ENCODE results near the gene DUSP11.
"Not testable (repeated sequence)": the region's sequence is repeated elsewhere in the genome, so short reads cannot be mapped to it uniquely, and the experiment has no call there.

DNA sequence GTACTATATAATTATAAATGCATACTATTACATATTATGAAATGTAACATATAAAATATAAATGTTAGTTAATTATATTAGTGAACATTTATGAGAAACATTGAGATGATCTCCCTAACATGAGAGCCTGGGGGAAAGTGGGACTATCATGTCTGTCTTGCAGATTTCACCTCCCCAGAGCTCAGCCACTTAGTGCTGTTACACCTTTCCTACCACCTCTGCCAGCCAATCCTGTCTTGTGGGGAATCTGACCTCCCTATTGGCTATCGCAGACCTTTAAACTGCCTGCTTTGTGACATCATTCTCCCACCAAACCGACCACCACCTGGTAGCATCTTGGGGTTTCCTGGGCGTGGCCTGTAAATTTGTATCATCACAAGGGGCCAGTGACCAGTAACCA lies 4.0 kb upstream of the DUSP11 start, which contains the start of gene C2orf78:
- TF ChIP-seq, protein P1, sequence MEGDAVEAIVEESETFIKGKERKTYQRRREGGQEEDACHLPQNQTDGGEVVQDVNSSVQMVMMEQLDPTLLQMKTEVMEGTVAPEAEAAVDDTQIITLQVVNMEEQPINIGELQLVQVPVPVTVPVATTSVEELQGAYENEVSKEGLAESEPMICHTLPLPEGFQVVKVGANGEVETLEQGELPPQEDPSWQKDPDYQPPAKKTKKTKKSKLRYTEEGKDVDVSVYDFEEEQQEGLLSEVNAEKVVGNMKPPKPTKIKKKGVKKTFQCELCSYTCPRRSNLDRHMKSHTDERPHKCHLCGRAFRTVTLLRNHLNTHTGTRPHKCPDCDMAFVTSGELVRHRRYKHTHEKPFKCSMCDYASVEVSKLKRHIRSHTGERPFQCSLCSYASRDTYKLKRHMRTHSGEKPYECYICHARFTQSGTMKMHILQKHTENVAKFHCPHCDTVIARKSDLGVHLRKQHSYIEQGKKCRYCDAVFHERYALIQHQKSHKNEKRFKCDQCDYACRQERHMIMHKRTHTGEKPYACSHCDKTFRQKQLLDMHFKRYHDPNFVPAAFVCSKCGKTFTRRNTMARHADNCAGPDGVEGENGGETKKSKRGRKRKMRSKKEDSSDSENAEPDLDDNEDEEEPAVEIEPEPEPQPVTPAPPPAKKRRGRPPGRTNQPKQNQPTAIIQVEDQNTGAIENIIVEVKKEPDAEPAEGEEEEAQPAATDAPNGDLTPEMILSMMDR (IDR thresholded peaks at IDR 0.05; ENCODE audit: poor library complexity, severe bottlenecking): not testable (repeated sequence)
- TF ChIP-seq EZH2 (IDR thresholded peaks at IDR 0.05; ENCODE audit: borderline replicate concordance, insufficient read depth, low read length, poor library complexity, severe bottlenecking); EP300 (conservative IDR thresholded peaks at IDR 0.05; ENCODE audit: poor library complexity, severe bottlenecking); POLR2AphosphoS5 (IDR thresholded peaks at IDR 0.05); RAD21 (conservative IDR thresholded peaks at IDR 0.05); SMC3 (conservative IDR thresholded peaks at IDR 0.05; ENCODE audit: poor library complexity); TAF1 (IDR thresholded peaks at IDR 0.05; ENCODE audit: low read depth); MXI1 (conservative IDR thresholded peaks at IDR 0.05; ENCODE audit: poor library complexity, severe bottlenecking): not testable (repeated sequence)
- TF ChIP-seq, protein P2, sequence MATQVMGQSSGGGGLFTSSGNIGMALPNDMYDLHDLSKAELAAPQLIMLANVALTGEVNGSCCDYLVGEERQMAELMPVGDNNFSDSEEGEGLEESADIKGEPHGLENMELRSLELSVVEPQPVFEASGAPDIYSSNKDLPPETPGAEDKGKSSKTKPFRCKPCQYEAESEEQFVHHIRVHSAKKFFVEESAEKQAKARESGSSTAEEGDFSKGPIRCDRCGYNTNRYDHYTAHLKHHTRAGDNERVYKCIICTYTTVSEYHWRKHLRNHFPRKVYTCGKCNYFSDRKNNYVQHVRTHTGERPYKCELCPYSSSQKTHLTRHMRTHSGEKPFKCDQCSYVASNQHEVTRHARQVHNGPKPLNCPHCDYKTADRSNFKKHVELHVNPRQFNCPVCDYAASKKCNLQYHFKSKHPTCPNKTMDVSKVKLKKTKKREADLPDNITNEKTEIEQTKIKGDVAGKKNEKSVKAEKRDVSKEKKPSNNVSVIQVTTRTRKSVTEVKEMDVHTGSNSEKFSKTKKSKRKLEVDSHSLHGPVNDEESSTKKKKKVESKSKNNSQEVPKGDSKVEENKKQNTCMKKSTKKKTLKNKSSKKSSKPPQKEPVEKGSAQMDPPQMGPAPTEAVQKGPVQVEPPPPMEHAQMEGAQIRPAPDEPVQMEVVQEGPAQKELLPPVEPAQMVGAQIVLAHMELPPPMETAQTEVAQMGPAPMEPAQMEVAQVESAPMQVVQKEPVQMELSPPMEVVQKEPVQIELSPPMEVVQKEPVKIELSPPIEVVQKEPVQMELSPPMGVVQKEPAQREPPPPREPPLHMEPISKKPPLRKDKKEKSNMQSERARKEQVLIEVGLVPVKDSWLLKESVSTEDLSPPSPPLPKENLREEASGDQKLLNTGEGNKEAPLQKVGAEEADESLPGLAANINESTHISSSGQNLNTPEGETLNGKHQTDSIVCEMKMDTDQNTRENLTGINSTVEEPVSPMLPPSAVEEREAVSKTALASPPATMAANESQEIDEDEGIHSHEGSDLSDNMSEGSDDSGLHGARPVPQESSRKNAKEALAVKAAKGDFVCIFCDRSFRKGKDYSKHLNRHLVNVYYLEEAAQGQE (IDR thresholded peaks at IDR 0.05; ENCODE audit: borderline replicate concordance): not testable (repeated sequence)

All from neural cell (in vitro differentiated cells).